ENCODE measurements around the gene SZRD1.

The SZRD1 gene

DNA sequence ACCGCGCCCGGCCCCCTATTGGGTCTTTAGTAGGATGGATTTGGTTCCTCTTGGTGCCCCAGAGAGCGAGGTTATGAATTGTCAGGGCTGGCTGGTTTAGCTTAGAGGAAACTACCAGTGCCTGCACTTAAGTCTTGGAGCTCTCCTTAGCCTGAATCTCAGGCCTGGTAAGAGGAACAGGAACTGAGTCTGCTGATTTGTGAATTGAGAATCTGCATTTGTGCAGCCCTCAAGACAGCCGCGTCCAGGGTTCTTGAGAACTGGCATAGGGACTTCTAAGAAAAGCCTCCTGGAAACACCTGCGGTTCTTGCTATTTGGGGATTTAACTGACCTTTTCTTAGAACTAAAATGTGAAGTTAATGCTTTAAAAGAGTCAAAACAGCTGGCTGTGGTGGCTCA, 75.2 kb downstream of the SZRD1 start:
- DNase-seq = no peak

DNA sequence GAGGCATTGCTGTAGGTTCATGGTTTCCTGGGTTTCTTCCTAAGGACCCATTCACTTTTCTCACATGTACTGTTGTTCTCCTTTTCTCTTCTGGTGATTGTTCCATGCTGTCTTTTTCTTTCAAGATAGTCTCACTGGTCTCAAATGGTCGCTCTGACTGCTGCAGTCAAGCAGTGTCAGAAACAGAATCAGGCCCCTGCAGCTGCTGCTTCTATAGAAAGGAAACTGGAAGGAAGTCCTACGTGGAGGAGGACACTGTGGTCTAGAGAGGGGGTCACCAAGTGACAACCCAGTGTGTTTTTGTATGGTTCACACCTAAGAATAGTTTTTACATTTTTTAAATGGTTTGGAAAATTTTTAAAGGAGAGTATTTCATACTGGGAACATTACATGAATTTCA, 75.9 kb downstream of the SZRD1 start:
- no peak for DNase-seq

DNA sequence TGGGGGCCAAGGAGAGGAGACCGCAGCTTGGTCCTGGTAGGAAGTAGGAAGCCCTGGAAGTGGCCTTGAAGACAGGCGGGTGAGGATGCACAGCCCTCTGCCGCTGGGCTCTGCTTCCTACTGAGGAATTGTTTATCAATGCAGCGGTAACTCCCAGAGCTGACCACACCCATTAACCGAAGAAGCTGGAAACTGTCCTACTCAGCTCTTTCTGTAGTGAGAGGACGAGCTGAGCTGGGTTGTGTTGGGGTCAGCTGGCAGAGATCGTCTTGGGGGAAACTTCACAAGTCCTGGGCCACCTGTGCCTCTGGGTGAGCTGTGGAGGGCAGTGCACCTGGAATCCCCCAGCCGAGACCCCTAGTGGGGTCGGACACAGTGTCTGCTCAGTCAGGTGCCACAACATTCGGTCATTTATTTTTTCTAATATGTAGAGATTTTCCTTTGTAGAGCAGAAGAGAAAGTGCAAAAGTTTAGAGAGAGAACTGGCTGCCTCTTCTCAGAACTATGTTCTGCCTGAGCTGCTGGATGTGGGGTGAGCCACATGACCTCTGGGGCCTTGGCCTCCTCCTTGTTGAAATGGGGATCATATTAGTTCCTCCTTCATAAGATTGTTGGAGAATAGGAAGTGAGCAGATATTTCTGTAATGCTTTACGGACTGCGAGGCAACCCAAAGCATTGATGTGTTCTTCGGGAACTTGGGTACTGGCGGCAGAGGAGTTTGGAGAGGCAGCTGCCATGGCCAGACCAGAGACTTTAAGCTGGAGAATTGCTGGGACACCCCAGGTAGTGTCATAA, 77.1 kb downstream of the SZRD1 start:
- no peak for DNase-seq

GRCh38 chr1:16445052-16445451, 78.0 kb downstream of the SZRD1 start:
- DNase-seq = no peak

DNA sequence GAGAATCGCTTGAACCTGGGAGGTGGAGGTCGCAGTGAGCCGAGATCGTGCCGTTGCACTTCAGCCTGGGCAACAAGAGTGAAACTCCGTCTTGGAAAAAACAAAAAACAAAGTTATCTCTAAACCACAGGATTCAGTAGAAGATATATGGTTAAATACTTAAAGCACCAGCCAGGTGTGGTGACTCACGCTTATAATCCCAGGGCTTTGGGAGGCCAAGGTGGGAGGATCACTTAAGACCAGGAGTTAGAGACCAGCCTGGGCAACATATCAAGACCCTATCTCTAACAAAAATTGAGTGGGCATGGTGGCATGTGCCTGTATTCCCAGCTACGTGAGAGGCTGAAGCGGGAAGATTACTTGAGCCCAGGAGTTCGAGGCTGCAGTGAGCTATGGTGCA, 79.1 kb downstream of the SZRD1 start:
- DNase-seq = no peak

DNA sequence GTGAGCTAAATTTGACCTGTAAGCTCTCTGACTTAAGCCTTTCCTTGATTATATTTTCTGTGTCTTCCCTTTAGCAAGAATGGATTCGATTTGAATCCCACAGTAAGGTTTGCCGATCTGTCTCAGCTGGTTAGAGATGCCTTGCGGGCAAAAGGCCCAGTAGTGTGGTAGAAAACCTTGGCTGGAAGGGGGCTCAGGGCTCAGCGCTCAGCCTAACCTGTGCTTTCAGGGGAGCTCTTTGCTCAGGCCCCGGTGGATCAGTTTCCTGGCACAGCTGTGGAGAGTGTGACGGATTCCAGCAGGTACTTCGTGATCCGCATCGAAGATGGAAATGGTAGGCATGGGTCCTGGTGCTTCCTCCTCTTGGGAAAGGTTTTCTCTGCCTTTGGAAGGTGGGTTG, 80.6 kb downstream of the SZRD1 start:
- DNase-seq = no peak

Data from NCI-H2029 treated with DMSO at 0.1 percent for 48 hours (cell line).